Measurements from ENCODE around the gene MTMR4.
"Not testable (repeated sequence)": the region's sequence is repeated elsewhere in the genome, so short reads cannot be mapped to it uniquely, and the experiment has no call there.

Gene MTMR4

DNA sequence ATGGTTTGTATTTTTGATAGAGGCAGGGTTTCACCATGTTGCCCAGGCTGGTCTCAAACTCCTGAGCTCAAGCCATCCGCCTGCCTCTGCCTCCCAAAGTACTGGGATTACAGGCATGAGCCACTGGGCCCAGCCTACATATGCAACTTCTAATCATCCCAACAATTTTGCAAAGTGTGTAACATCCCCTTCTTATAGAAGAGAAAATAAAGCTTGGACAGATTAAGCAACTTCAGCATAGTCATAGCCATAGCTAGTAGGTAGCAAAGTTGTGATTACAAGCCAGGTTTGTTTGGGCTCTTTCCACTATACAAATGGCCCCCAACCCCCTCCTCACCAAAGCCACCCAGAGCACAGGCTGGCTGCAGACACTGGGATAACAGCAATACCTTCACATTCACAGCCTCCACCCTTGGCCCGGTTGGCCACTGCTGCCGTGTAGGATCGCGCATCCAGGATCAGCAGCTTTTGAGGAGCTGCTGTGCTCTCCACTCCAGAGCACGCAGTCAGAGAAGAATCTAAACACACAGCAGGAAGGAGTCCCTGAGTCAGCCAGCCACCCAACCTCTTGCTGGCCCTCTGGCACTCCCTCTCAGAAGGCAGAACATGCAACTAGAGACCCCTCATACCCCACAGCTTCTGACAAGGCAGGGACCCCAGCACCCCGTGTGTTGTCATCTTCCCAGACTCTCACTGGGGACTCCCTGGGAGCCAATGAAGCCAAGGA lies 7.9 kb downstream of the MTMR4 start:
- DNase-seq (ENCODE audit: extremely low spot score) = no peak
- TF ChIP-seq LEF1 (IDR thresholded peaks at IDR 0.05; ENCODE audit: borderline replicate concordance) (no peak), FOXA1 (IDR thresholded peaks at IDR 0.05) (no peak), ELF4 (IDR thresholded peaks at IDR 0.05) (no peak), TARDBP (IDR thresholded peaks at IDR 0.05) (no peak), SP1 (IDR thresholded peaks at IDR 0.05) (no peak), FOXM1 (IDR thresholded peaks at IDR 0.05; ENCODE audit: borderline replicate concordance) (no peak), FOXK2 (IDR thresholded peaks at IDR 0.05) (no peak), L3MBTL2 (conservative IDR thresholded peaks at IDR 0.05) (no peak), SUZ12 (IDR thresholded peaks at IDR 0.05) (no peak), ARNT (IDR thresholded peaks at IDR 0.05) (no peak), BHLHE40 (IDR thresholded peaks at IDR 0.05; ENCODE audit: borderline replicate concordance) (no peak)
- TF ChIP-seq, protein P1, sequence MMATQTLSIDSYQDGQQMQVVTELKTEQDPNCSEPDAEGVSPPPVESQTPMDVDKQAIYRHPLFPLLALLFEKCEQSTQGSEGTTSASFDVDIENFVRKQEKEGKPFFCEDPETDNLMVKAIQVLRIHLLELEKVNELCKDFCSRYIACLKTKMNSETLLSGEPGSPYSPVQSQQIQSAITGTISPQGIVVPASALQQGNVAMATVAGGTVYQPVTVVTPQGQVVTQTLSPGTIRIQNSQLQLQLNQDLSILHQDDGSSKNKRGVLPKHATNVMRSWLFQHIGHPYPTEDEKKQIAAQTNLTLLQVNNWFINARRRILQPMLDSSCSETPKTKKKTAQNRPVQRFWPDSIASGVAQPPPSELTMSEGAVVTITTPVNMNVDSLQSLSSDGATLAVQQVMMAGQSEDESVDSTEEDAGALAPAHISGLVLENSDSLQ (IDR thresholded peaks at IDR 0.05) = no peak
- POLR2A ChIA-PET = interaction anchor here (0.7 kb wide), 1 partner anchor 8 kb away, joined by 3 read pairs; the partner anchor contains the start of gene MTMR4
- CTCF ChIA-PET = interaction anchor here (1.3 kb wide), 1 partner anchor 189 kb away, joined by 3 read pairs; no protein-coding TSS in a partner anchor

DNA sequence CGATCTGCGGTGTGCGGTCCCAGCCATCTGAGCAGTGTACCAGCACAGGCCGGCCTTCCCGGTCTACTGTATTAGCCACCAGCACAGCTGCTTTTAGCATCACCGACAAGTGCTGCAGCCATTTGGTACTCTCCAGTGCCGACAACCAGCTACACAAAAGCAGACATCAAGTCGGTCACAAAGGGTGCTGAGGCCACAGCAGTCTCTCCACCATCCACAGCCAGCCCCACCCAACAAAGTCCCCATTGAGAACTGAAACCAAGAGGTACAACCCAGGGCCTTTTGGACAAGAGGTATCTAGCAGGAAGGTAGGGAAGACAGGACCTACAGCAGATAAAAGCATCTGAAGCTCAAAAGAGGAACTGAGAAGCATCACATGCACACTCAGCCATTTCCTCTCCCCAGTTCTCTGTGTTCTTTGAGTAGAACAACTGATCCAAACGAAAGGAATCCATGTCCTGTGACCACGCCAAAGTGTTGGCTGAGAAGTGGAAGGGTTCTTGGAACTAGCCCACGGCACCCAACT lies 9.5 kb downstream of the MTMR4 start:
- ChIA-PET POLR2A (interaction anchor here (0.7 to 2.2 kb wide), 3 partner anchors 9 to 293 kb away, joined by 3 to 11 read pairs (median 4); partner anchors contain the start of gene MTMR4), CTCF (no interaction called here)
- DNase-seq (ENCODE audit: extremely low spot score) = no peak
- TF ChIP-seq SUZ12 (IDR thresholded peaks at IDR 0.05) (no peak), LEF1 (IDR thresholded peaks at IDR 0.05; ENCODE audit: borderline replicate concordance) (no peak), TARDBP (IDR thresholded peaks at IDR 0.05) (no peak), FOXA1 (IDR thresholded peaks at IDR 0.05) (no peak), FOXM1 (IDR thresholded peaks at IDR 0.05; ENCODE audit: borderline replicate concordance) (no peak), ARNT (IDR thresholded peaks at IDR 0.05) (no peak), SP1 (IDR thresholded peaks at IDR 0.05) (no peak), HDGF (IDR thresholded peaks at IDR 0.05; ENCODE audit: borderline replicate concordance) (no peak), CTBP1 (IDR thresholded peaks at IDR 0.05; ENCODE audit: borderline replicate concordance) (no peak), L3MBTL2 (conservative IDR thresholded peaks at IDR 0.05) (no peak), FOXK2 (IDR thresholded peaks at IDR 0.05) (no peak), NFRKB (IDR thresholded peaks at IDR 0.05) (no peak), BHLHE40 (IDR thresholded peaks at IDR 0.05; ENCODE audit: borderline replicate concordance) (no peak), ZNF384 (IDR thresholded peaks at IDR 0.05) (no peak), ELF4 (IDR thresholded peaks at IDR 0.05) (no peak)
- TF ChIP-seq, protein P1 (IDR thresholded peaks at IDR 0.05) = no peak

DNA sequence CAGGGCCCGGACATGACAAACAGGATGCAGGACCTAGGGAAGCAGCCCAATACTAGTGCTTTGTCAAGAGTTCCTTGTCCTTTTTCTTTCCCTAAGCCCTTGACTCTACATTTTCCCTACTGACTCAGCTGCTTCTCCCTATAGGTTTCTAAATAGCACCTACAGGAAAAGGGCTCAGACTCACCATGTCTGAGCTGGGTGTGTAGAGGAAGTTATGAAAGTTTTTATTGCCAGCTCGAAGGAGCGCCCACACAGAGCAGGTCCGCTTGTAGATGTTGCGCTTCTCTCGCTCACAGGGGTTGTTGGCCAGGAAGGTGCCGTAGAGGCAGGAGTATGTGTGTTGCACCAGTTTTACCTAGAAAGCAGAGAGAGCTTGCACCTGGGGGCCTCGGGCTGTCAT lies 10.6 kb downstream of the MTMR4 start:
- no peak for DNase-seq (ENCODE audit: extremely low spot score)
- TF ChIP-seq FOXA1 (IDR thresholded peaks at IDR 0.05) (no peak), L3MBTL2 (conservative IDR thresholded peaks at IDR 0.05) (no peak), BHLHE40 (IDR thresholded peaks at IDR 0.05; ENCODE audit: borderline replicate concordance) (no peak), FOXK2 (IDR thresholded peaks at IDR 0.05) (no peak)
- CTCF ChIA-PET = no interaction called here
- POLR2A ChIA-PET = interaction anchor here (0.7 to 2.2 kb wide), 4 partner anchors 10 to 292 kb away, joined by 3 to 11 read pairs (median 4); partner anchors contain the start of gene MTMR4

DNA sequence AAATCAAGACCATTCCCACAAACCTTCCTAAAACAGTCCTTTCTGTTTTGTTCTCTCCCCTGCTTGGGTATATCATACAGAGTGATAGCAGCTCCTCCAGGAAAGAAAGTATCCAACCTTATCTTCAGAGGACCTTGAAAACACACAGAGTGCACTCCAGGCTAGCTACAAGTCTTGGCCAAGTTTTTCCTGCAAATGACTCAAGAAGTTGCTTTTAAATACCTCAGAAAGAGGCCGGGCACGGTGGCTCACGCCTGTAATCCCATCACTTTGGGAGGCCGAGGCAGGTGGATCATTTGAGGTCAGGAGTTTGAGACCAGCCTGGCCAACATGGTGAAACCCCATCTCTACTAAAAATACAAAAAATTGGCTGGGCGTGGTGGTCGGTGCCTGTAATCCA lies 11.3 kb downstream of the MTMR4 start:
- CTCF ChIA-PET; DNase-seq (ENCODE audit: extremely low spot score): not testable (repeated sequence)
- POLR2A ChIA-PET = interaction anchor here (2.2 kb wide), 1 partner anchor 11 kb away, joined by 11 read pairs; the partner anchor contains the start of gene MTMR4

DNA sequence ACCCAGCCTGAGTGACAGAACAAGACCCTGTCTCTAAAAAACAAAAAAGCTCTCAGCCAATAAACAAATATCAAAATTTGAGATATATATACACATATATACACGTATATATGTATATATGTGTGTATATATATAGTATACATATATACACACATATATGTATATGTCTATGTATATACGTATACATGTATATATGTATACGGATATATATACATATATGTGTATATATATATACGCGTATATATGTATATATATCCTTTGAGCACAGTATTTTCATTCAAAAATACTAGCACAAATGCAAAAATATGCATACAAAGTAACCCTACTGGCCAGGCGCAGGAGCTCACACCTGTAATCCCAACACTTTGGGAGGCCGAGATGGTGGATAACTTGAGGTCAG lies 13.0 kb downstream of the MTMR4 start:
- no peak for DNase-seq (ENCODE audit: extremely low spot score)
- TF ChIP-seq NFRKB (IDR thresholded peaks at IDR 0.05) (no peak), ARNT (IDR thresholded peaks at IDR 0.05) (no peak), FOXK2 (IDR thresholded peaks at IDR 0.05) (no peak), SP1 (IDR thresholded peaks at IDR 0.05) (no peak), TARDBP (IDR thresholded peaks at IDR 0.05) (no peak), FOXA1 (IDR thresholded peaks at IDR 0.05) (no peak), SUZ12 (IDR thresholded peaks at IDR 0.05) (no peak), FOXM1 (IDR thresholded peaks at IDR 0.05; ENCODE audit: borderline replicate concordance) (no peak)
- TF ChIP-seq, protein P1 (IDR thresholded peaks at IDR 0.05) = no peak
- CTCF ChIA-PET = interaction anchor here (0.6 kb wide), 1 partner anchor 149 kb away, joined by 4 read pairs; no protein-coding TSS in a partner anchor
- POLR2A ChIA-PET = interaction anchor here (1.0 kb wide), 1 partner anchor 13 kb away, joined by 3 read pairs; the partner anchor contains the start of gene MTMR4

DNA sequence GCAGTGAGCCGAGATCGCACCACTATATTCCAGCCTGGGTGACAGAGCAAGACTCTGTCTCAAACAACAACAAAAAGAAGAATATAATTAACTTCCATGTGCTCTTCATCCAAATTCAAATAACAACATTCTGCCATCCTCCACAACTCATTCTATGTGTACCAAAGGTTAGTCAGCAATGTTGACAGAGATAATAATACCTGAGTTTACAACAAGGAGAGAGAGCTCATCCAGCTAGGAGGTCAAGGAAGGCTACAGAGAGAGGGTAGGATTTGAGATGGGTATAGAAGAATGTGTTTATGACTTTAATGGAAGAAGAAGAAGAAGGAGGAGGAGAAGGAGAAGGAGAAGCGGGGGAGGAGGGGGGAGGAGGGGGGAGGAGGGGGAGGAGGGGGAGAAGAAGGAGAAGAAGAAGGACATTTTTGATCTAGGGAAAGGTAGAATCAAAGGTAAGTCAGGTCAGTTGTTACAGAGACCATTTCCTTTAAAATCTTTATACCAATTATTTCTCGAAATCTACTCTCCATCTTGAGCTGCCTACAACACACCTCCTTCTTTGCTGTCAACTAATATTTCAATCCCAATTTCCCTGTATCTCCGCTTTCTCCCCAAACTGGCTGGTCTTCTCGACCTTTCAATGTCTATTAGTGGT lies 16.1 kb downstream of the MTMR4 start:
- ChIA-PET POLR2A (no interaction called here), CTCF (no interaction called here)
- no peak for DNase-seq (ENCODE audit: extremely low spot score)
- TF ChIP-seq TARDBP (IDR thresholded peaks at IDR 0.05) (no peak), ELF4 (IDR thresholded peaks at IDR 0.05) (no peak), BHLHE40 (IDR thresholded peaks at IDR 0.05; ENCODE audit: borderline replicate concordance) (no peak), NFRKB (IDR thresholded peaks at IDR 0.05) (no peak), L3MBTL2 (conservative IDR thresholded peaks at IDR 0.05) (no peak), SUZ12 (IDR thresholded peaks at IDR 0.05) (no peak), FOXM1 (IDR thresholded peaks at IDR 0.05; ENCODE audit: borderline replicate concordance) (no peak), ARNT (IDR thresholded peaks at IDR 0.05) (no peak), LEF1 (IDR thresholded peaks at IDR 0.05; ENCODE audit: borderline replicate concordance) (no peak), FOXK2 (IDR thresholded peaks at IDR 0.05) (no peak)
- TF ChIP-seq, protein P1 (IDR thresholded peaks at IDR 0.05) = no peak

All from HEK293T (cell line).